H1 (cell line): ENCODE measurements around the gene LSM5. TPM values are rescaled to one million over a fixed set of nuclear protein-coding genes. Genes with fewer than 3 reads are reported as not detected.

ENCODE experiments used
- CTCF ChIA-PET: fragments of 300-600 bp; sonication (Branson Sonifier 250); formaldehyde crosslinking; loops from one replicate; lab custom pipeline; 2021; ENCODE audit not compliant: partially characterized antibody; lab: Charles Lee
- POLR2A ChIA-PET: fragments of 300-600 bp; sonication (Branson Sonifier 250); formaldehyde crosslinking; loops from one replicate; lab custom pipeline; 2021; ENCODE audit warnings: inconsistent platforms; ENCODE audit not compliant: partially characterized antibody; lab: Charles Lee
- DNase-seq, 2 experiments: peaks; one replicate each; pipeline versions ENCODE4 v3.0.0 to v3.0.0-alpha.2; 2010 to 2022; ENCODE audit warnings: low spot score in 2 of 2, low read depth in 1 of 2, mixed read lengths in 1 of 2
- FAIRE-seq: peaks from 2 replicates; lab custom pipeline; 2011; peaks lifted over from hg19 to GRCh38; lab: Jason Lieb, UNC
- H2AFZ ChIP-seq: 2 replicates; pipeline ENCODE4 v1.8.1; 2012; ENCODE audit warnings: low read length, inconsistent platforms
- H2AK5ac ChIP-seq: 2 replicates; pipeline ENCODE4 v1.6.1; 2013; ENCODE audit warnings: low read depth, low read length
- H2BK120ac ChIP-seq: replicated peaks from 2 replicates; pipeline ENCODE3; 2013; ENCODE audit warnings: low read depth, low read length, inconsistent platforms
- H2BK12ac ChIP-seq: 2 replicates; pipeline ENCODE4 v1.6.1; 2013; ENCODE audit warnings: low read depth, low read length
- H2BK15ac ChIP-seq: 2 replicates; pipeline ENCODE4 v1.6.1; 2013; ENCODE audit warnings: low read length
- H2BK20ac ChIP-seq: 2 replicates; pipeline ENCODE4 v1.6.1; 2013; ENCODE audit warnings: low read length
- H2BK5ac ChIP-seq: 2 replicates; pipeline ENCODE4 v1.6.1; 2013; ENCODE audit warnings: low read depth, low read length
- H3K14ac ChIP-seq: 2 replicates; pipeline ENCODE4 v1.6.1; 2013; ENCODE audit warnings: inconsistent platforms; ENCODE audit not compliant: insufficient read length
- H3K18ac ChIP-seq: 2 replicates; pipeline ENCODE4 v1.6.1; 2013; ENCODE audit warnings: low read length; ENCODE audit errors: extremely low read depth
- H3K23ac ChIP-seq: 2 replicates; pipeline ENCODE4 v1.6.1; 2013; ENCODE audit warnings: inconsistent platforms; ENCODE audit not compliant: insufficient read length
- H3K23me2 ChIP-seq: 2 replicates; pipeline ENCODE4 v1.6.1; 2013; ENCODE audit warnings: low read depth, low read length
- H3K27ac ChIP-seq: 2 replicates; pipeline ENCODE4 v1.6.1; 2011; ENCODE audit warnings: low read depth, low read length, inconsistent platforms
- H3K27me3 ChIP-seq, 4 experiments: replicated peaks in 1 of 4; 1 replicate in 1 of 4; 2 replicates in 3 of 4; pipeline versions ENCODE4 v1.6.1 to v1.8.1; 2011 to 2013; ENCODE audit warnings: low read length in 3 of 4, mild to moderate bottlenecking in 3 of 4, inconsistent platforms in 2 of 4, mixed read lengths in 2 of 4, moderate library complexity in 1 of 4; ENCODE audit not compliant: control insufficient read depth in 3 of 4, insufficient read depth in 3 of 4; ENCODE audit errors: extremely low read depth in 1 of 4
- H3K36me3 ChIP-seq, 4 experiments: 2 replicates each; pipeline versions ENCODE4 v1.6.1 to v1.8.1; 2011 to 2013; ENCODE audit warnings: mild to moderate bottlenecking in 4 of 4, low read length in 3 of 4, moderate library complexity in 2 of 4, control low read depth in 1 of 4, inconsistent platforms in 1 of 4; ENCODE audit not compliant: insufficient read depth in 4 of 4, control insufficient read depth in 2 of 4
- H3K4ac ChIP-seq: replicated peaks from 2 replicates; pipeline ENCODE3; 2013; ENCODE audit warnings: low read length, low read depth, mixed read lengths, inconsistent platforms; ENCODE audit not compliant: insufficient read length
- H3K4me1 ChIP-seq, 4 experiments: replicated peaks in 1 of 4; 1 replicate in 1 of 4; 2 replicates in 3 of 4; pipeline versions ENCODE4 v1.6.1 to v1.8.1; 2011 to 2013; ENCODE audit warnings: low read length in 3 of 4, inconsistent platforms in 2 of 4, mixed read lengths in 1 of 4; ENCODE audit not compliant: insufficient read depth in 4 of 4, control insufficient read depth in 3 of 4
- H3K4me2 ChIP-seq, 2 experiments: 2 replicates each; pipeline versions ENCODE4 v1.6.1 to v1.8.1; 2011 to 2013; ENCODE audit warnings: low read depth in 2 of 2, low read length in 2 of 2, control low read depth in 1 of 2, inconsistent platforms in 1 of 2, mild to moderate bottlenecking in 1 of 2; ENCODE audit not compliant: insufficient read depth in 1 of 2
- H3K4me3 ChIP-seq, 4 experiments: fragments of 200-600, 300-600 bp in 1 of 4; sonication (generic), shearing (Covaris generic), sonication (Bioruptor Twin) in 1 of 4; 2 replicates each; pipeline versions ENCODE4 v1.5.1 to v1.8.1; 2011 to 2016; ENCODE audit warnings: low read length in 4 of 4, low read depth in 3 of 4, control low read depth in 2 of 4, inconsistent platforms in 2 of 4, mild to moderate bottlenecking in 2 of 4, mixed read lengths in 1 of 4, moderate library complexity in 1 of 4; ENCODE audit not compliant: insufficient read depth in 2 of 4; ENCODE audit errors: extremely low read depth in 1 of 4
- H3K56ac ChIP-seq: replicated peaks from 2 replicates; pipeline ENCODE3; 2013; ENCODE audit warnings: low read depth, mild to moderate bottlenecking, mixed read lengths, low read length, inconsistent platforms; ENCODE audit not compliant: insufficient read length
- H3K79me1 ChIP-seq: 2 replicates; pipeline ENCODE4 v1.6.1; 2013; ENCODE audit warnings: low read depth, low read length, control low read depth
- H3K79me2 ChIP-seq, 2 experiments: 2 replicates each; pipeline versions ENCODE4 v1.6.1 to v1.8.1; 2012 to 2013; ENCODE audit warnings: low read length in 2 of 2, mild to moderate bottlenecking in 2 of 2, inconsistent platforms in 1 of 2; ENCODE audit not compliant: insufficient read depth in 2 of 2, control insufficient read depth in 1 of 2
- H3K9ac ChIP-seq, 4 experiments: replicated peaks in 1 of 4; 1 replicate in 1 of 4; 2 replicates in 3 of 4; pipeline versions ENCODE4 v1.6.1 to v1.8.1; 2011 to 2013; ENCODE audit warnings: low read depth in 3 of 4, low read length in 3 of 4, control low read depth in 2 of 4, mild to moderate bottlenecking in 2 of 4, moderate library complexity in 2 of 4, inconsistent platforms in 1 of 4; ENCODE audit errors: extremely low read depth in 1 of 4
- H3K9me3 ChIP-seq, 2 experiments: 2 replicates each; pipeline versions ENCODE4 v1.6.1 to v1.8.1; 2012 to 2013; ENCODE audit warnings: mild to moderate bottlenecking in 2 of 2, moderate library complexity in 2 of 2, control low read depth in 1 of 2, inconsistent platforms in 1 of 2, low read depth in 1 of 2, low read length in 1 of 2, mixed read lengths in 1 of 2; ENCODE audit not compliant: insufficient read depth in 2 of 2
- H4K20me1 ChIP-seq, 2 experiments: replicated peaks in 1 of 2; 2 replicates each; pipeline versions ENCODE3 to v1.8.1; 2011 to 2013; ENCODE audit warnings: inconsistent platforms in 2 of 2, low read length in 2 of 2, mild to moderate bottlenecking in 1 of 2; ENCODE audit not compliant: insufficient read depth in 2 of 2, control insufficient read depth in 1 of 2
- H4K5ac ChIP-seq: 2 replicates; pipeline ENCODE4 v1.6.1; 2013; ENCODE audit warnings: low read length, low read depth, mixed read lengths, inconsistent platforms; ENCODE audit not compliant: insufficient read length
- H4K8ac ChIP-seq: 2 replicates; pipeline ENCODE4 v1.8.0; 2013; ENCODE audit warnings: mild to moderate bottlenecking, moderate library complexity, low read length, inconsistent platforms; ENCODE audit not compliant: insufficient read depth; ENCODE audit errors: extremely low read depth
- H4K91ac ChIP-seq: replicated peaks from 2 replicates; pipeline ENCODE3; 2013; ENCODE audit warnings: low read length, mixed read lengths, inconsistent platforms; ENCODE audit not compliant: insufficient read length
- ATF3 ChIP-seq: IDR thresholded peaks from 2 replicates; pipeline ENCODE4 v1.6.1; 2011; ENCODE audit warnings: low read depth, mild to moderate bottlenecking, low read length; ENCODE audit not compliant: insufficient read depth
- GABPA ChIP-seq: IDR thresholded peaks from 2 replicates; pipeline ENCODE4 v1.6.1; 2011; ENCODE audit warnings: mild to moderate bottlenecking, low read length, moderate library complexity, borderline replicate concordance; ENCODE audit not compliant: insufficient read depth
- JUND ChIP-seq: IDR thresholded peaks from 2 replicates; pipeline ENCODE4 v1.6.1; 2011; ENCODE audit warnings: mild to moderate bottlenecking, improper control_type of control experiment, low read length
- NANOG ChIP-seq: IDR thresholded peaks from 2 replicates; pipeline ENCODE4 v1.6.1; 2011; ENCODE audit warnings: low read length, low read depth, mild to moderate bottlenecking, inconsistent platforms; ENCODE audit not compliant: insufficient read depth, poor library complexity, severe bottlenecking
- WGBS, 2 experiments: shearing (Covaris generic) in 1 of 2; methylation state at CpG; one replicate each; pipeline versions ENCODE4 v1.1.6 to v1.1.7; 2013 to 2015; ENCODE audit warnings: low lambda C conversion rate in 2 of 2, mixed read lengths in 2 of 2, inconsistent platforms in 1 of 2, low coverage in 1 of 2, missing lambda C conversion rate in 1 of 2; ENCODE audit not compliant: insufficient replicate concordance in 2 of 2, insufficient coverage in 1 of 2, insufficient read length in 1 of 2; ENCODE audit errors: extremely low coverage in 1 of 2, missing lambda C conversion rate in 1 of 2; 5-methylcytosine and 5-hydroxymethylcytosine counted together
- polyA plus RNA-seq, 7 experiments: library from polyadenylated mRNA; depleted of rRNA in 3 of 7; stranded (reverse) in 5 of 7; unstranded in 2 of 7; fragments of >200 nt in 5 of 7; fragments of 200-250 nt in 2 of 7; gene quantifications; 1 replicate in 5 of 7; 2 replicates in 1 of 7; 4 replicates in 1 of 7; pipeline versions ENCODE4 v1.2.1 to v1.2.3, GENCODE V29; 2011 to 2013; ENCODE audit warnings: missing spikeins in 2 of 7, mixed read lengths in 2 of 7
- total RNA-seq: library from RNA; stranded (reverse); fragmentation: NEBNext Ultra II Directional; extraction: Animal tissue kit (Norgen Biotek cat#: 25700); gene quantifications from 2 replicates; pipeline ENCODE4 v1.2.1, GENCODE V29; 2021

The LSM5 gene
- total and polyA plus RNA-seq, 2 of the 8 experiments (the other 6 are each of a cell fraction or from before 2014, with no cell fraction given): 58.9 to 103 TPM

- no peak overlapping the region for H3K14ac ChIP-seq
- H3K9ac ChIP-seq: no peak overlapping the region
- no peak overlapping the region for H2AK5ac ChIP-seq
- WGBS, 2 experiments: 92% methylated on average over 1 of the region's 1 CpG; no CpG with 5 or more reads in 1 of the 2 experiments
- no peak overlapping the region for H3K27ac ChIP-seq
- H2BK120ac ChIP-seq: no peak overlapping the region
- no peak overlapping the region for H2BK20ac ChIP-seq
- ChIA-PET CTCF (interaction anchor here (0.5 to 2.4 kb wide), 4 partner anchors 18 to 87 kb away, joined by 3 to 7 read pairs (median 4); no protein-coding TSS in a partner anchor), POLR2A (no interaction called here)
- no peaks in the 10 kb centered on the region for H3K79me1 ChIP-seq
- H3K23ac ChIP-seq: no peak overlapping the region
- FAIRE-seq: no peak
- TF ChIP-seq JUND (no peak), GABPA (no peak), ATF3 (no peak), NANOG (no peak)
- no peaks in the 10 kb centered on the region for H4K20me1 ChIP-seq
- no peaks in the 10 kb centered on the region for H3K4me1 ChIP-seq
- H3K56ac ChIP-seq: no peak overlapping the region
- H4K8ac ChIP-seq: no peak overlapping the region
- no peaks in the 10 kb centered on the region for H3K27me3 ChIP-seq
- H3K79me2 ChIP-seq: no peaks in the 10 kb centered on the region
- no peak overlapping the region for H2BK5ac ChIP-seq
- H3K4me3 ChIP-seq: no peak overlapping the region
- H2AFZ ChIP-seq: no peak overlapping the region
- no peaks in the 10 kb centered on the region for H3K36me3 ChIP-seq
- H4K91ac ChIP-seq: no peak overlapping the region
- H3K4ac ChIP-seq: no peak overlapping the region
- no peak overlapping the region for H3K18ac ChIP-seq
- no peaks in the 10 kb centered on the region for H3K9me3 ChIP-seq
- no peak overlapping the region for H2BK12ac ChIP-seq
- no peaks in the 10 kb centered on the region for H3K23me2 ChIP-seq
- H4K5ac ChIP-seq: no peak overlapping the region
- no peak overlapping the region for H2BK15ac ChIP-seq
- no peak overlapping the region for H3K4me2 ChIP-seq
- no peak for DNase-seq
These were observed 12.6 kb downstream of the LSM5 start for GRCh38 chr7:32477649-32477980.
